BLaER1 treated with 17β-estradiol and CSF1 and Interleukin-3, amounts not matched to agents 10 nM and 100 nM (cell line): ENCODE results near the gene ADORA2B.

ENCODE experiments used
- H3K27ac ChIP-seq, 11 experiments: shearing (Covaris generic); formaldehyde crosslinking; 2 replicates each; pipeline ENCODE4 v1.8.1; 2022
- H3K27me3 ChIP-seq, 11 experiments: shearing (Covaris generic); formaldehyde crosslinking; 2 replicates each; pipeline ENCODE4 v1.8.1; 2022
- H3K36me3 ChIP-seq, 11 experiments: shearing (Covaris generic); formaldehyde crosslinking; 2 replicates each; pipeline ENCODE4 v1.8.1; 2022
- H3K4me1 ChIP-seq, 10 experiments: shearing (Covaris generic); formaldehyde crosslinking; 2 replicates each; pipeline ENCODE4 v1.8.1; 2022
- H3K4me2 ChIP-seq, 11 experiments: shearing (Covaris generic); formaldehyde crosslinking; 2 replicates each; pipeline ENCODE4 v1.8.1; 2022
- H3K4me3 ChIP-seq, 10 experiments: shearing (Covaris generic); formaldehyde crosslinking; 2 replicates each; pipeline ENCODE4 v1.8.1; 2022
- H3K9ac ChIP-seq, 11 experiments: shearing (Covaris generic); formaldehyde crosslinking; 2 replicates each; pipeline ENCODE4 v1.8.1; 2022
- H3K9me3 ChIP-seq, 11 experiments: shearing (Covaris generic); formaldehyde crosslinking; replicated peaks in 1 of 11; 2 replicates each; pipeline ENCODE4 v1.8.1; 2022
- H4K20me1 ChIP-seq, 11 experiments: shearing (Covaris generic); formaldehyde crosslinking; 2 replicates each; pipeline ENCODE4 v1.8.1; 2022
- Cebpa-rat ChIP-seq, 11 experiments: shearing (Covaris generic); IDR thresholded peaks; 2 replicates each; pipeline ENCODE4 v1.8.1; 2022

ADORA2B gene

GRCh38 chr17:16005636-16006035, 60.7 kb downstream of the ADORA2B start:
- TF ChIP-seq Cebpa-rat (IDR thresholded peaks at IDR 0.05), result no peak
- Histone ChIP-seq H3K4me2 (no peak overlapping the region), H3K9me3 (peaks cover 0 to 14% (median 9%) of the 10 kb centered on the region in 11 experiments; a peak in 11 of 22 replicates), H3K4me1 (peaks cover 9 to 19% (median 13%) of the 10 kb centered on the region in 10 experiments), H3K36me3 (peaks cover 88 to 100% (median 94%) of the 10 kb centered on the region in 11 experiments), H3K4me3 (no peak overlapping the region), H3K9ac (no peak overlapping the region), H3K27ac (no peak overlapping the region), H3K27me3 (no peaks in the 10 kb centered on the region), H4K20me1 (peaks cover 0 to 80% (median 16%) of the 10 kb centered on the region in 11 experiments; a peak in 14 of 22 replicates)

GRCh38 chr17:16007439-16007838, 62.5 kb downstream of the ADORA2B start:
- H3K36me3 ChIP-seq, result peaks cover 92 to 100% (median 98%) of the 10 kb centered on the region in 11 experiments
- no peak overlapping the region for H3K27ac ChIP-seq
- no peak overlapping the region for H3K9ac ChIP-seq
- H4K20me1 ChIP-seq, result peaks cover 0 to 79% (median 9%) of the 10 kb centered on the region in 11 experiments; a peak in 10 of 22 replicates
- no peak overlapping the region for H3K4me3 ChIP-seq
- H3K27me3 ChIP-seq, result no peaks in the 10 kb centered on the region
- no peak for TF ChIP-seq Cebpa-rat (IDR thresholded peaks at IDR 0.05)
- peaks cover 0 to 20% (median 11%) of the 10 kb centered on the region in 10 experiments; a peak in 15 of 20 replicates for H3K4me1 ChIP-seq
- H3K9me3 ChIP-seq, result no peaks in the 10 kb centered on the region
- H3K4me2 ChIP-seq, result no peak overlapping the region

GRCh38 chr17:16013943-16014407, 69.0 kb downstream of the ADORA2B start:
- H3K27ac ChIP-seq, result no peak overlapping the region
- no peak overlapping the region for H3K4me3 ChIP-seq
- no peak for TF ChIP-seq Cebpa-rat (IDR thresholded peaks at IDR 0.05)
- H3K4me1 ChIP-seq, result peaks cover 0 to 27% (median 12%) of the 10 kb centered on the region in 10 experiments; a peak in 15 of 20 replicates
- H4K20me1 ChIP-seq, result peaks cover 0 to 89% (median 19%) of the 10 kb centered on the region in 11 experiments; a peak in 17 of 22 replicates
- H3K9me3 ChIP-seq, result no peaks in the 10 kb centered on the region
- peaks cover 82 to 100% (median 94%) of the 10 kb centered on the region in 11 experiments for H3K36me3 ChIP-seq
- H3K9ac ChIP-seq, result no peak overlapping the region
- no peaks in the 10 kb centered on the region for H3K27me3 ChIP-seq
- H3K4me2 ChIP-seq, result no peak overlapping the region

GRCh38 chr17:16019347-16019746, 74.4 kb downstream of the ADORA2B start:
- no peak for TF ChIP-seq Cebpa-rat (IDR thresholded peaks at IDR 0.05)
- Histone ChIP-seq H3K9ac (no peak overlapping the region), H3K9me3 (no peaks in the 10 kb centered on the region), H3K27me3 (no peaks in the 10 kb centered on the region), H4K20me1 (peaks cover 15 to 97% (median 32%) of the 10 kb centered on the region in 11 experiments; a peak in 20 of 22 replicates), H3K27ac (no peak overlapping the region), H3K4me3 (no peak overlapping the region), H3K36me3 (peaks cover 80 to 100% (median 91%) of the 10 kb centered on the region in 11 experiments), H3K4me1 (peaks cover 0 to 8% (median 0%) of the 10 kb centered on the region in 10 experiments; a peak in 3 of 20 replicates), H3K4me2 (no peak overlapping the region)

GRCh38 chr17:16023881-16024280, 79.0 kb downstream of the ADORA2B start:
- Histone ChIP-seq H3K4me1 (peaks cover 0 to 16% (median 8%) of the 10 kb centered on the region in 10 experiments; a peak in 13 of 20 replicates), H4K20me1 (peaks cover 13 to 87% (median 40%) of the 10 kb centered on the region in 11 experiments; a peak in 20 of 22 replicates), H3K9ac (no peak overlapping the region), H3K27ac (no peak overlapping the region), H3K36me3 (peaks cover 90 to 100% (median 96%) of the 10 kb centered on the region in 11 experiments), H3K27me3 (no peaks in the 10 kb centered on the region), H3K4me2 (no peak overlapping the region), H3K9me3 (no peaks in the 10 kb centered on the region), H3K4me3 (no peak overlapping the region)
- no peak for TF ChIP-seq Cebpa-rat (IDR thresholded peaks at IDR 0.05)

- H3K4me1 ChIP-seq, result peaks cover 0 to 16% (median 8%) of the 10 kb centered on the region in 10 experiments; a peak in 13 of 20 replicates
- no peaks in the 10 kb centered on the region for H3K9me3 ChIP-seq
- TF ChIP-seq Cebpa-rat (IDR thresholded peaks at IDR 0.05), result no peak
- H3K4me2 ChIP-seq, result no peak overlapping the region
- H3K27ac ChIP-seq, result no peak overlapping the region
- peaks cover 90 to 100% (median 96%) of the 10 kb centered on the region in 11 experiments for H3K36me3 ChIP-seq
- H3K27me3 ChIP-seq, result no peaks in the 10 kb centered on the region
- H3K4me3 ChIP-seq, result no peak overlapping the region
- peaks cover 5 to 74% (median 30%) of the 10 kb centered on the region in 11 experiments; a peak in 17 of 22 replicates for H4K20me1 ChIP-seq
- H3K9ac ChIP-seq, result no peak overlapping the region
Measured at GRCh38 chr17:16025202-16025601, 80.3 kb downstream of the ADORA2B start.
